Measurements from ENCODE around the gene SLC12A3.

GRCh38 chr16:56864960-56865359 is at the start of gene SLC12A3:
- no peak for TF ChIP-seq POLR2A (IDR thresholded peaks at IDR 0.05; ENCODE audit: low read length)
- TF ChIP-seq GATA1 (IDR thresholded peaks at IDR 0.05; ENCODE audit: low read depth, low read length), result no peak

Data from erythroblast (primary cell).